Spinal cord (tissue), 10 donors: Measurements from ENCODE around the gene SLC38A4. TPM values are rescaled to one million over a fixed set of nuclear protein-coding genes. Genes with fewer than 3 reads are reported as not detected.
"Not testable (repeated sequence)": the region's sequence is repeated elsewhere in the genome, so short reads cannot be mapped to it uniquely, and the experiment has no call there.

Experiments used
- DNase-seq, 6 donors: peaks; one replicate each; pipeline versions ENCODE4 v3.0.0 to v3.0.0-alpha.2; 2013 to 2015; ENCODE audit warnings: low spot score in 6 of 6, low read depth in 4 of 6
- H3K27ac ChIP-seq: one replicate; pipeline ENCODE4 v1.5.1; 2013; ENCODE audit warnings: low read depth, low read length, control low read depth
- H3K27me3 ChIP-seq: one replicate; pipeline ENCODE4 v1.6.1; 2013; ENCODE audit warnings: low read length; ENCODE audit not compliant: control insufficient read depth, insufficient read depth
- H3K36me3 ChIP-seq: one replicate; pipeline ENCODE4 v1.6.1; 2013; ENCODE audit warnings: low read length; ENCODE audit not compliant: control insufficient read depth, insufficient read depth
- H3K4me1 ChIP-seq: one replicate; pipeline ENCODE4 v1.6.1; 2013; ENCODE audit warnings: low read length; ENCODE audit not compliant: control insufficient read depth, insufficient read depth
- H3K4me3 ChIP-seq: one replicate; pipeline ENCODE4 v1.5.1; 2013; ENCODE audit warnings: low read depth, low read length, control low read depth
- H3K9me3 ChIP-seq: one replicate; pipeline ENCODE4 v1.6.1; 2013; ENCODE audit warnings: low read length; ENCODE audit not compliant: control insufficient read depth, insufficient read depth
- WGBS: methylation state at CpG from one replicate; pipeline ENCODE4 v1.1.5; 2013; ENCODE audit warnings: missing lambda C conversion rate; ENCODE audit not compliant: insufficient coverage; 5-methylcytosine and 5-hydroxymethylcytosine counted together
- long read RNA-seq, 4 donors: transcript quantifications; one replicate each; lab custom pipeline, GENCODE V29; 2026
- polyA plus RNA-seq, 2 donors: library from polyadenylated mRNA; unstranded; fragments of 120-200 nt; gene quantifications; one replicate each; pipeline ENCODE4 v1.2.1, GENCODE V29; 2013; ENCODE audit not compliant: insufficient read length in 2 of 2
- total RNA-seq, 2 donors: library from RNA; depleted of rRNA in 1 of 2; stranded (reverse); fragments of 120-200 nt in 1 of 2; fragments of >200 nt in 1 of 2; gene quantifications; one replicate each; pipeline versions ENCODE4 v1.2.3 to v1.2.4, GENCODE V29; 2013 to 2014
- donor health status: healthy.

Gene SLC38A4
- total RNA-seq (1 to 10 TPM; 2.3 to 3.5 TPM), polyA plus RNA-seq (1 to 10 TPM; 3.7 to 4.2 TPM)
- long read RNA-seq, donor 1 = 0 reads
- long read RNA-seq, donor 2, partial matches to known transcripts = 0 of 1 reads
- long read RNA-seq, donor 2, other reads (novel, unspliced or antisense) = 0 of 1 reads
- long read RNA-seq, donor 3 = 0 reads
- long read RNA-seq, donor 4 = 0 reads

GRCh38 chr12:46825591-46826414 lies at the start of gene SLC38A4:
TSS of gene SLC38A4 (minus strand) at chr12:46825997. CDS start at chr12:46793071, 32,926 bp downstream.
- peak in 2 of 6 donors; percentile 34 to 51 for DNase-seq

DNA sequence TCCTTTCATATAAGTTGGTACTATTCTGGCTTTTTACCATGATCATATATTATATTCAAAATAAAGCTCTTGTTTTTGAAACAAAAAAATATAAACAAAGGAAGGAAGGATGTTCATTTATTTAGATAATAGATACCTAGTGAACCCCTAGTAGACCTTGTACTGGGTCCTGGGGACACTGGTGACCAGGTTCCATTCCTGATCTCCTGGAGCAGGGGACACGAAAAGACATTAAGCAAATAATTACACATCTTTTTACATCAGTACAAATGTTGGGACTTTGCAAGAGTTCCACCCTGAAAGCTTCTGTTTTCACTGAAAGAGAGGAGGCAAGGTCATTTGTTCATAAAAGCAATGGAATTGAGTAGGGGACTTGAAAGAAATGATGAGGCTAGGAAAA lies 49.3 kb upstream of the SLC38A4 start:
- no peaks in the 10 kb centered on the region for H3K36me3 ChIP-seq
- no peaks in the 10 kb centered on the region for H3K9me3 ChIP-seq
- H3K4me1 ChIP-seq = no peaks in the 10 kb centered on the region
- H3K27ac ChIP-seq = no peak overlapping the region
- no peaks in the 10 kb centered on the region for H3K27me3 ChIP-seq
- WGBS = no CpG with 5 or more reads among the region's 1 CpG
- no peak for DNase-seq
- no peak overlapping the region for H3K4me3 ChIP-seq

More at GRCh38 chr12:46825591-46826414, at the start of gene SLC38A4:
- Histone ChIP-seq H3K36me3 (no peaks in the 10 kb centered on the region), H3K27ac (no peak within 1 kb of the TSS), H3K4me1 (peaks cover 9% of the 10 kb centered on the region), H3K9me3 (no peaks in the 10 kb centered on the region), H3K27me3 (peaks cover 39% of the 10 kb centered on the region), H3K4me3 (peak within 1 kb of the TSS; percentile 26)
- 6% methylated on average over 22 of the region's 29 CpGs for WGBS

- WGBS = 79% methylated on average over 3 of the region's 3 CpGs
- no peaks in the 10 kb centered on the region for H3K36me3 ChIP-seq
- H3K4me1 ChIP-seq = no peaks in the 10 kb centered on the region
- no peak for DNase-seq
- H3K27me3 ChIP-seq = no peaks in the 10 kb centered on the region
- H3K4me3 ChIP-seq = no peak overlapping the region
- no peaks in the 10 kb centered on the region for H3K9me3 ChIP-seq
- H3K27ac ChIP-seq = no peak overlapping the region
Observed at GRCh38 chr12:46874642-46875041, 48.8 kb upstream of the SLC38A4 start.

DNA sequence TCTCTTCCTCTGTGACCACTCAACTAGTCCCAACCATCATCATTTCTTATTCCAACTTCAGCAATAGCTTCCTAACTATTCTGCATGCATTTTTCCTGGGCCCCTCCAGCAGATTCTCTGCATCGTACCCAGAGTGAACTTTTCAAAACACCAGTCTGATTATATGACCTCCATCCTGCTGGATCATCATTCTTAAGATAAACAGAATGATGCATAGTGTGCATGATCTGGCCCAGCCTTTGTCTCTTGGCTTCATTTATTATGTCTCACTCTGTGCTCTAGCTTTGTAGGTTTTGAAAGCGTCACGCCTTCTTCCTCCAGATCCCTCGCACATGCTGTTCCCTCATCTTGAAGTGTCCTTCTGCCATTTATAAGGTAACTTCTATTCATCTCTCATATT lies 46.3 kb upstream of the SLC38A4 start:
- DNase-seq = no peak
- Histone ChIP-seq H3K4me3 (no peak overlapping the region), H3K27ac (no peak overlapping the region), H3K4me1 (no peaks in the 10 kb centered on the region), H3K9me3 (peaks cover 2% of the 10 kb centered on the region), H3K27me3 (no peaks in the 10 kb centered on the region), H3K36me3 (no peaks in the 10 kb centered on the region)
- WGBS = 87% methylated on average over 3 of the region's 4 CpGs

- DNase-seq = no peak
- no peaks in the 10 kb centered on the region for H3K36me3 ChIP-seq
- H3K27ac ChIP-seq = no peak overlapping the region
- no peak overlapping the region for H3K4me3 ChIP-seq
- H3K4me1 ChIP-seq = no peaks in the 10 kb centered on the region
- peaks cover 5% of the 10 kb centered on the region for H3K9me3 ChIP-seq
- no peaks in the 10 kb centered on the region for H3K27me3 ChIP-seq
Observed at GRCh38 chr12:46865311-46865710, 39.5 kb upstream of the SLC38A4 start.

GRCh38 chr12:46858368-46858767 lies 32.6 kb upstream of the SLC38A4 start:
- WGBS = no CpG with 5 or more reads among the region's 4 CpGs
- Histone ChIP-seq H3K4me3 (no peak overlapping the region), H3K4me1 (no peaks in the 10 kb centered on the region), H3K27ac (no peak overlapping the region), H3K27me3 (no peaks in the 10 kb centered on the region), H3K9me3 (peaks cover 8% of the 10 kb centered on the region), H3K36me3 (no peaks in the 10 kb centered on the region)
- DNase-seq = no peak

GRCh38 chr12:46857486-46857885 lies 31.7 kb upstream of the SLC38A4 start:
- no peaks in the 10 kb centered on the region for H3K36me3 ChIP-seq
- no peak overlapping the region for H3K27ac ChIP-seq
- DNase-seq = no peak
- H3K4me3 ChIP-seq = no peak overlapping the region
- peaks cover 9% of the 10 kb centered on the region for H3K9me3 ChIP-seq
- H3K27me3 ChIP-seq = no peaks in the 10 kb centered on the region
- H3K4me1 ChIP-seq = no peaks in the 10 kb centered on the region

GRCh38 chr12:46855760-46856159 lies 30.0 kb upstream of the SLC38A4 start:
- H3K27ac ChIP-seq = no peak overlapping the region
- whole genome bisulfite sequencing = no CpG with 5 or more reads among the region's 2 CpGs
- H3K4me3 ChIP-seq = no peak overlapping the region
- H3K36me3 ChIP-seq = no peaks in the 10 kb centered on the region
- H3K9me3 ChIP-seq = peaks cover 9% of the 10 kb centered on the region
- no peaks in the 10 kb centered on the region for H3K4me1 ChIP-seq
- no peaks in the 10 kb centered on the region for H3K27me3 ChIP-seq
- DNase-seq = no peak

- H3K4me3 ChIP-seq, H3K27me3 ChIP-seq, H3K9me3 ChIP-seq, H3K4me1 ChIP-seq, H3K27ac ChIP-seq, H3K36me3 ChIP-seq, DNase-seq: not testable (repeated sequence)
Observed at GRCh38 chr12:46854188-46854587, 28.4 kb upstream of the SLC38A4 start.

DNA sequence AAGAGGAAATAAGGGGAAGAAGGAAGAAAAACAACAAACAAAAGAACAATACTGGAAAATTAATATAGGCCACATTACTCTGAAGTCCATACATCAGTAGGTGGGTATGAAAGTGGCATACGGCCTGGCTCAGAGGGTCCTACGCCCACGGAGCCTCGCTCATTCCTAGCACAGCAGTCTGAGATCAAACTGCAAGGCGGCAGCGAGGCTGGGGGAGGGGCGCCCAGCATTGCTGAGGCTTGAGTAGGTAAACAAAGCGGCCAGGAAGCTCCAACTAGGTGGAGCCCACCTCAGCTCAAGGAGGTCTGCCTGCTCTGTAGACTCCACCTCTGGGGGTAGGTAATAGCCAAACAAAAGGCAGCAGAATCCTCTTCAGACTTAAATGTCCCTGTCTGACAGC lies 23.0 kb upstream of the SLC38A4 start:
- H3K27ac ChIP-seq, H3K4me1 ChIP-seq, H3K9me3 ChIP-seq, H3K4me3 ChIP-seq, H3K36me3 ChIP-seq, H3K27me3 ChIP-seq, DNase-seq: not testable (repeated sequence)
- 83% methylated on average over 7 of the region's 8 CpGs for WGBS
